HG03432 (cell line): ENCODE measurements around the gene NIT1.
"Not testable (repeated sequence)": the region's sequence is repeated elsewhere in the genome, so short reads cannot be mapped to it uniquely, and the experiment has no call there.

Experiments used
- ATAC-seq: cut with Tn5 transposase; IDR thresholded peaks from one replicate; pipeline ENCODE4 v1.9.1; 2021; ENCODE audit warnings: mild to moderate bottlenecking, moderate library complexity; ENCODE audit not compliant: unreplicated experiment

The NIT1 gene

GRCh38 chr1:161111527-161111926, 6.4 kb upstream of the NIT1 start:
- no peak for ATAC-seq

- no peak for ATAC-seq
Observed at GRCh38 chr1:161113915-161114314, 4.0 kb upstream of the NIT1 start.

- no peak for ATAC-seq
Observed at GRCh38 chr1:161114556-161114955, 3.3 kb upstream of the NIT1 start.

GRCh38 chr1:161115132-161115711, 2.7 kb upstream of the NIT1 start:
- no peak for ATAC-seq

GRCh38 chr1:161115961-161116360, 1.9 kb upstream of the NIT1 start:
- ATAC-seq, result not testable (repeated sequence)

- peak; percentile 57 for ATAC-seq
Observed at GRCh38 chr1:161119092-161119903, 1.4 kb downstream of the NIT1 start.

GRCh38 chr1:161121042-161121650, 3.2 kb downstream of the NIT1 start:
- no peak for ATAC-seq

GRCh38 chr1:161121834-161122233, 3.9 kb downstream of the NIT1 start:
- no peak for ATAC-seq

- no peak for ATAC-seq
Observed at GRCh38 chr1:161122967-161123366, 5.1 kb downstream of the NIT1 start.

- ATAC-seq, result no peak
Observed at GRCh38 chr1:161127649-161128048, 9.7 kb downstream of the NIT1 start.

GRCh38 chr1:161128591-161129420, 10.9 kb downstream of the NIT1 start:
- no peak for ATAC-seq

GRCh38 chr1:161130266-161130665, 12.4 kb downstream of the NIT1 start:
- no peak for ATAC-seq

GRCh38 chr1:161131523-161132409, 13.9 kb downstream of the NIT1 start:
- no peak for ATAC-seq

GRCh38 chr1:161132410-161133219, 14.7 kb downstream of the NIT1 start, which contains the start of gene DEDD:
Gene DEDD (minus strand): TSS chr1:161132667. CDS start chr1:161124462, 8,205 bp downstream.
- ATAC-seq, result peak; percentile 95

GRCh38 chr1:161133220-161133740, 15.4 kb downstream of the NIT1 start:
- ATAC-seq, result peak; percentile 6

GRCh38 chr1:161137881-161138280, 20.0 kb downstream of the NIT1 start:
- ATAC-seq, result no peak

GRCh38 chr1:161138431-161138830, 20.5 kb downstream of the NIT1 start:
- no peak for ATAC-seq

- ATAC-seq, result no peak
Observed at GRCh38 chr1:161139766-161140165, 21.9 kb downstream of the NIT1 start.
